Measurements from ENCODE around the gene LNP1. TPM values are rescaled to one million over a fixed set of nuclear protein-coding genes. Genes with fewer than 3 reads are reported as not detected.
"Not testable (repeated sequence)": the region's sequence is repeated elsewhere in the genome, so short reads cannot be mapped to it uniquely, and the experiment has no call there.

Gene LNP1
- total RNA-seq, 1 experiment from 2014 or later = 1.8 TPM

- no peak for ATAC-seq
- TF ChIP-seq, protein P1, sequence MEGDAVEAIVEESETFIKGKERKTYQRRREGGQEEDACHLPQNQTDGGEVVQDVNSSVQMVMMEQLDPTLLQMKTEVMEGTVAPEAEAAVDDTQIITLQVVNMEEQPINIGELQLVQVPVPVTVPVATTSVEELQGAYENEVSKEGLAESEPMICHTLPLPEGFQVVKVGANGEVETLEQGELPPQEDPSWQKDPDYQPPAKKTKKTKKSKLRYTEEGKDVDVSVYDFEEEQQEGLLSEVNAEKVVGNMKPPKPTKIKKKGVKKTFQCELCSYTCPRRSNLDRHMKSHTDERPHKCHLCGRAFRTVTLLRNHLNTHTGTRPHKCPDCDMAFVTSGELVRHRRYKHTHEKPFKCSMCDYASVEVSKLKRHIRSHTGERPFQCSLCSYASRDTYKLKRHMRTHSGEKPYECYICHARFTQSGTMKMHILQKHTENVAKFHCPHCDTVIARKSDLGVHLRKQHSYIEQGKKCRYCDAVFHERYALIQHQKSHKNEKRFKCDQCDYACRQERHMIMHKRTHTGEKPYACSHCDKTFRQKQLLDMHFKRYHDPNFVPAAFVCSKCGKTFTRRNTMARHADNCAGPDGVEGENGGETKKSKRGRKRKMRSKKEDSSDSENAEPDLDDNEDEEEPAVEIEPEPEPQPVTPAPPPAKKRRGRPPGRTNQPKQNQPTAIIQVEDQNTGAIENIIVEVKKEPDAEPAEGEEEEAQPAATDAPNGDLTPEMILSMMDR (IDR thresholded peaks at IDR 0.05) = no peak
- TF ChIP-seq SIN3A (IDR thresholded peaks at IDR 0.05; ENCODE audit: borderline replicate concordance, insufficient read depth, low read depth, low read length) (no peak), TCF7L2 (IDR thresholded peaks at IDR 0.05; ENCODE audit: low read depth, low read length) (no peak), REST (IDR thresholded peaks at IDR 0.05; ENCODE audit: insufficient read depth in 1 of 2, low read depth in 2 of 2, low read length in 1 of 2) (no peak), POLR2AphosphoS5 (IDR thresholded peaks at IDR 0.05; ENCODE audit: low read depth, low read length) (no peak)
- Histone ChIP-seq H3K27me3 (ENCODE audit: control insufficient read depth, insufficient read depth, low read length) (no peaks in the 10 kb centered on the region), H3K4me1 (ENCODE audit: control insufficient read depth, insufficient read depth, low read length) (no peaks in the 10 kb centered on the region), H3K9me3 (ENCODE audit: control insufficient read depth, insufficient read depth, low read depth, low read length) (0 out of 2 replicates have a peak, but pooled peaks cover 5% of the 10 kb centered on the region), H3K27ac (ENCODE audit: low read length) (no peak overlapping the region), H3K4me3 (ENCODE audit: low read depth in 2 of 2, low read length in 2 of 2) (no peak overlapping the region), H3K36me3 (ENCODE audit: control insufficient read depth, insufficient read depth, low read length) (no peaks in the 10 kb centered on the region)
- BruUV-seq (replicated peaks) = no TSS peak
- ChIA-PET CTCF (no interaction called here), POLR2A (no interaction called here)
- in situ Hi-C loops (cut with HindIII; ENCODE audit: low pct_unique_long_range_greater_than_20kb, low sequenced_read_pairs) (no loop called here), intact Hi-C loops (cut with micrococcal nuclease; ENCODE audit: unreplicated experiment) (no loop called here)
- DNase-seq (ENCODE audit: low read depth, low spot score) = no peak
Measured at GRCh38 chr3:100440895-100441294, 39.6 kb downstream of the LNP1 start.

DNA sequence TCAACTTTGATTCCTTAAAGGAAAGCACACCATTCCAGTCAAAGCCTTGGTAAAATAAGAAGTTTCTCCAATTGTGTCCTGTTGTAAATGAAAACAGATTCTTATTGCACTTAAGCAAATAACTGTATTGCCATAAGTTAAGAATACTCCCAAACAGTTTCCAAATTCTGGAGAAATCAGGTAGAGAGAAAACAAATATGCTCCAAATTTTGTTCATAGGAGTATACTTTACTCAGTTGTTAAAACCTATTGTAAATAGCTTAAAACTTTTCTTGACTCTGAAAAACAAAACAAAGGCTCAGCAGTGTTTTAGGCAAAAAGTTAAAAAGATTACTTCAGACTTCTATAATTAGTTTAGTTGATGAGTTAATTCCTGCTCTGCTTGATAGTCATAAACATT is 42.4 kb downstream of the LNP1 start:
- TF ChIP-seq POLR2AphosphoS5 (IDR thresholded peaks at IDR 0.05; ENCODE audit: low read depth, low read length) (no peak), TCF7L2 (IDR thresholded peaks at IDR 0.05; ENCODE audit: low read depth, low read length) (no peak), REST (IDR thresholded peaks at IDR 0.05; ENCODE audit: insufficient read depth in 1 of 2, low read depth in 2 of 2, low read length in 1 of 2) (no peak), SIN3A (IDR thresholded peaks at IDR 0.05; ENCODE audit: borderline replicate concordance, insufficient read depth, low read depth, low read length) (no peak)
- TF ChIP-seq, protein P1 (IDR thresholded peaks at IDR 0.05) = no peak
- in situ Hi-C loops (cut with HindIII; ENCODE audit: low pct_unique_long_range_greater_than_20kb, low sequenced_read_pairs) (no loop called here), intact Hi-C loops (cut with micrococcal nuclease; ENCODE audit: unreplicated experiment) (no loop called here)
- no peak overlapping the region for H3K4me3 ChIP-seq (ENCODE audit: low read depth in 2 of 2, low read length in 2 of 2)
- ATAC-seq (no peak), DNase-seq (ENCODE audit: low read depth, low spot score) (no peak)
- no peaks in the 10 kb centered on the region for H3K36me3 ChIP-seq (ENCODE audit: control insufficient read depth, insufficient read depth, low read length)
- H3K4me1 ChIP-seq (ENCODE audit: control insufficient read depth, insufficient read depth, low read length) = no peaks in the 10 kb centered on the region
- no peaks in the 10 kb centered on the region for H3K27me3 ChIP-seq (ENCODE audit: control insufficient read depth, insufficient read depth, low read length)
- ChIA-PET CTCF (no interaction called here), POLR2A (no interaction called here)
- no peak overlapping the region for H3K27ac ChIP-seq (ENCODE audit: low read length)
- H3K9me3 ChIP-seq (ENCODE audit: control insufficient read depth, insufficient read depth, low read depth, low read length) = 0 out of 2 replicates have a peak, but pooled peaks cover 5% of the 10 kb centered on the region
- BruUV-seq (replicated peaks) = no TSS peak

- H3K36me3 ChIP-seq (ENCODE audit: control insufficient read depth, insufficient read depth, low read length); POLR2A ChIA-PET; CTCF ChIA-PET; H3K27ac ChIP-seq (ENCODE audit: low read length); ATAC-seq; in situ Hi-C loops (cut with HindIII; ENCODE audit: low pct_unique_long_range_greater_than_20kb, low sequenced_read_pairs); BruUV-seq (replicated peaks); H3K4me1 ChIP-seq (ENCODE audit: control insufficient read depth, insufficient read depth, low read length); H3K27me3 ChIP-seq (ENCODE audit: control insufficient read depth, insufficient read depth, low read length); intact Hi-C loops (cut with micrococcal nuclease; ENCODE audit: unreplicated experiment); H3K4me3 ChIP-seq (ENCODE audit: low read depth in 2 of 2, low read length in 2 of 2); H3K9me3 ChIP-seq (ENCODE audit: control insufficient read depth, insufficient read depth, low read depth, low read length); DNase-seq (ENCODE audit: low read depth, low spot score): not testable (repeated sequence)
Measured at GRCh38 chr3:100447067-100447466, 45.7 kb downstream of the LNP1 start.
